ENCODE measurements around the gene SAMD1.

The SAMD1 gene

GRCh38 chr19:14118165-14119051 lies 27.9 kb upstream of the SAMD1 start:
- DNase-seq (ENCODE audit: low read depth in 1 of 2, low spot score in 1 of 2), result peak in 1 of 2 experiments; percentile 40
- in situ Hi-C loops (cut with HindIII; ENCODE audit: low pct_unique_long_range_greater_than_20kb, low sequenced_read_pairs), result no loop called here

DNA sequence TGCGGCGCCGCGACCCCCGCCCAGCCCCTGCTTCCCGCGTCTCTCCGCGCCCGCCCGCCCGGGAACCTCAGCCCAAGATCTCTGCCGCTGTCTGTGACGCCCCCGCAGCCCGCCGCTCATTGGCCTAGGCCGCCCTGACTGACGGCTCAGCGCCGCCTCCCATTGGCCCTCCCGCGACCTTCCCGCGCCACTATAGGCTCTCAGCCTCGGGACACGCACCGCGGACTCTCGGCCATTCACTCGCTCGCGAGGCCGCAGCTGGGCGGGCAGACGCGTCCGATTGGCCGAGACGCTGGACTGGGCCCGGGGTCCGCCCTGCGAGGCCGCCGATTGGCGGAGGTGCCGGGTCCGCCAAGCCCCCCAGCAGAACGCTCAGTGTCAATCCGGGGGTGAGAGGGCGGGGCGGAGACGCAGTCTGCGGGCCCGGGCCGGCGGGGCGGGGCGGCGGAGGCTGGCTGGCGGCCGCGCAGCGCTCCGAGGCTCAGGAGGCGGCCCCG lies 27.2 kb upstream of the SAMD1 start, which contains the start of gene PRKACA:
Gene PRKACA, minus strand, starts transcription at position 95 of the 497 bp plus-strand sequence. CDS start 215 bp downstream, outside the sequence.
- in situ Hi-C loops (cut with HindIII; ENCODE audit: low pct_unique_long_range_greater_than_20kb, low sequenced_read_pairs), result no loop called here
- TF ChIP-seq JUND (IDR thresholded peaks at IDR 0.05; ENCODE audit: low read depth), result no peak
- DNase-seq (ENCODE audit: low read depth in 1 of 2, low spot score in 1 of 2), result peak; percentile 95 to 98

More at GRCh38 chr19:14118165-14119051, 27.9 kb upstream of the SAMD1 start:
- TF ChIP-seq JUND (IDR thresholded peaks at IDR 0.05; ENCODE audit: low read depth), result no peak

- DNase-seq (ENCODE audit: low read depth in 1 of 2, low spot score in 1 of 2), result no peak
- no peak for TF ChIP-seq JUND (IDR thresholded peaks at IDR 0.05; ENCODE audit: low read depth)
- in situ Hi-C loops (cut with HindIII; ENCODE audit: low pct_unique_long_range_greater_than_20kb, low sequenced_read_pairs), result no loop called here
Observed at GRCh38 chr19:14116918-14117578, 26.5 kb upstream of the SAMD1 start.

GRCh38 chr19:14116525-14116917 lies 26.0 kb upstream of the SAMD1 start:
- DNase-seq (ENCODE audit: low read depth in 1 of 2, low spot score in 1 of 2), result no peak
- TF ChIP-seq JUND (IDR thresholded peaks at IDR 0.05; ENCODE audit: low read depth), result no peak
- in situ Hi-C loops (cut with HindIII; ENCODE audit: low pct_unique_long_range_greater_than_20kb, low sequenced_read_pairs), result no loop called here

DNA sequence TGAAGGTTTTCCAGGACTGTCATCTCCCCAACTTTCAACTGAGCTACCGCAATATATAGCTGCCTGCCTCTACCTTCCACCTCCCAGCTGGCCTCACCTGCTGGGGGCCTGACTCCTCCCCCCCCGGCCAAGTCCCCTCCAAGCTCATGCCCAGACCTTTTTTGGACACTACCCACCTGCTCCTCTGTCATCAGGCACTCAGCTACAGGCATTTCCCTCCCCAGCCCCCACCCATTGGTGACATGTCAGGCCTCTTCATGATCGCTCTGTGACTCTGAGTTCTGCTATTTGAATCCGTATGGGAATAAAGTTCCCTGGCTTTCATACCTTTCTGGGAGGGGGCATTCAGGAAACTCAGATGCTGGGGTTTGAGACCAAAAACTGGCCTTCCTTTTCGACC lies 25.2 kb upstream of the SAMD1 start:
- in situ Hi-C loops (cut with HindIII; ENCODE audit: low pct_unique_long_range_greater_than_20kb, low sequenced_read_pairs), result no loop called here
- TF ChIP-seq JUND (IDR thresholded peaks at IDR 0.05; ENCODE audit: low read depth), result no peak

DNA sequence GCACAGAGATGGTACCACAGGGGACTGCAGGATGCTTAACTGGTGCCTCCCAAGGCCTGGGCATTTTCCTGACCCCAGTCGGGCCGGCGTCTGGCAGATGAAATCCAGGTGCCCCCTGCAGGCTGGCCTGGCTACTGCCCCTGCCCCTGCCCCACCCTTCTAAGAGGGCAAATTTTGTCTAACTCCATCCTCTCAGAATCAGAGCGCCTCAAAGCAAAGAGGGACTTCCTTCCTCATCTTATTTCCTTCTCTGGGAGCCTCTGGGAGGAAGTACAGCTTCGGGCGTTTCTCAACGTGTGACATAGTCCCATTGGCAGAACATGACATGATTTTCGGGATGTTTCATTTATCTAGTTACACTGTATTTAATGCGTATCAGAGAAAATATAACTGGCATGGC lies 24.3 kb upstream of the SAMD1 start:
- no peak for TF ChIP-seq JUND (IDR thresholded peaks at IDR 0.05; ENCODE audit: low read depth)
- in situ Hi-C loops (cut with HindIII; ENCODE audit: low pct_unique_long_range_greater_than_20kb, low sequenced_read_pairs), result no loop called here
- peak in 1 of 2 experiments; percentile 47 for DNase-seq (ENCODE audit: low read depth in 1 of 2, low spot score in 1 of 2)

More for the DNA sequence above, 25.2 kb upstream of the SAMD1 start:
- no peak for DNase-seq (ENCODE audit: low read depth in 1 of 2, low spot score in 1 of 2)

GRCh38 chr19:14114439-14114838 lies 23.9 kb upstream of the SAMD1 start:
- in situ Hi-C loops (cut with HindIII; ENCODE audit: low pct_unique_long_range_greater_than_20kb, low sequenced_read_pairs), result no loop called here
- TF ChIP-seq JUND (IDR thresholded peaks at IDR 0.05; ENCODE audit: low read depth), result no peak
- DNase-seq (ENCODE audit: low read depth in 1 of 2, low spot score in 1 of 2), result no peak

DNA sequence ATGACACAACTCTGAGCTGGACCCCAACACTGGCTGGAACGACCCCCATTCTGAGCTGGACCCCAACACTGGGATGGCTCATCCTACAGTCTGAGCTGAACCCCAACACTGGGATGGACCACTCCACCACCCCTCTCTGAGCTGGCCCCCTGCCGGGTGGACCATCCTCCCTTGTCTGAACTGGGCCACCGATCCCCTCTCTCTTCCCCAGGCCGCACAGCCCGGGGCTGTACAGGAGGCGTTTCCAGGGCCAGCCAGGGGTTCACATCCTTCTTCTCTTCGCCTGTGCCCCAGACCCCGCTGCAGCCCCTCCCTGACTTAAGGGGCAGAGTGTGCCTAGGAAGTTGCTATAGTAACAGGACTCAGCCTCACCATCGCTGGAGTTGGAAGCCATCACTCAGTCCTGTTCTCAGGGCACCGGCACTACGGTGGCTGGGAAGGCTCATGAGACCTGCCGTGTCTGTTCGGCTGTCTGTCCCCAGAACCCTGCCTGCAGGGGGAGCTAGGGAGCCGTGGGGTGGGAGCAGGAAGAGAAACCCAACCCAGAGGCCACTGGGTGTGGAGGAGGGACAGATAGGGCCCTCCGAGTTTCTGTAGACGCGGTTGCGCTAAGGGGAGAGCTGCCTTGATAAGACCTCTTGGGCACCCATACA lies 23.3 kb upstream of the SAMD1 start:
- peak in 1 of 2 experiments; percentile 52 for DNase-seq (ENCODE audit: low read depth in 1 of 2, low spot score in 1 of 2)
- in situ Hi-C loops (cut with HindIII; ENCODE audit: low pct_unique_long_range_greater_than_20kb, low sequenced_read_pairs), result no loop called here
- no peak for TF ChIP-seq JUND (IDR thresholded peaks at IDR 0.05; ENCODE audit: low read depth)

DNA sequence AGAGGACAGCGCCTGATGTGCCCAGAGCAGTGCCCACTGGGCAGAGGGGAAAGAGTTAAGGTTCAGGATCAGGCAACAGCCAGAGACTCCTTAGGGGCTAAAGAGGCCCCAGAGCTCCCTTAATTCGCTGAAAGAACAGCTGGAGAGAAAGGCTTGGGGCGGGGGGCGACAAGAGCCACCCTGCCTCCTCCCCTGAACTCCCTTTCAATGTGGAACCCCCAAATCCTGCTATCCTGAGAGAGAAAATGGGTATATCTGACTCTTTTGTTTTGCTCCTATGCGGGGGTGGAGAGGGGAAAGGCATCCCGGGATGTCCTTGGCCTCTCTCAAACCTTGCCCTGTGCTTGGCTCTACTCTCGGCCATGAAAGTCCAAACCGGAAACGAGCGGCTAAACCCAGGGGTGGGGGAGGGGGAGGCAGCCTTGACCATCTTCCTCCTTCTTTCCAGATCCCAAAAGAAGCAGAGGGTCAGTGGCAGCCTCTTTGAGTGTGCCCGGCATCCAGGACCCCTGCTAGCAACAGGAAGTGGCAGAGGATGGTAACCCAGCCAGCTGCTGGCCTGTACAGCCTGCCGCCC lies 22.3 kb upstream of the SAMD1 start:
- no peak for TF ChIP-seq JUND (IDR thresholded peaks at IDR 0.05; ENCODE audit: low read depth)
- DNase-seq (ENCODE audit: low read depth in 1 of 2, low spot score in 1 of 2), result no peak
- in situ Hi-C loops (cut with HindIII; ENCODE audit: low pct_unique_long_range_greater_than_20kb, low sequenced_read_pairs), result no loop called here

- TF ChIP-seq JUND (IDR thresholded peaks at IDR 0.05; ENCODE audit: low read depth), result no peak
- in situ Hi-C loops (cut with HindIII; ENCODE audit: low pct_unique_long_range_greater_than_20kb, low sequenced_read_pairs), result no loop called here
- DNase-seq (ENCODE audit: low read depth in 1 of 2, low spot score in 1 of 2), result peak in 1 of 2 experiments; percentile 55
Observed at GRCh38 chr19:14112051-14112808, 21.7 kb upstream of the SAMD1 start.

- in situ Hi-C loops (cut with HindIII; ENCODE audit: low pct_unique_long_range_greater_than_20kb, low sequenced_read_pairs), result no loop called here
Observed at GRCh38 chr19:14111486-14111885, 20.9 kb upstream of the SAMD1 start.

More at GRCh38 chr19:14111486-14111885, 20.9 kb upstream of the SAMD1 start:
- no peak for DNase-seq (ENCODE audit: low read depth in 1 of 2, low spot score in 1 of 2)
- TF ChIP-seq JUND (IDR thresholded peaks at IDR 0.05; ENCODE audit: low read depth), result no peak

Measured in T47D (cell line).